ENCODE data around the gene INPP5A.

Gene INPP5A

DNA sequence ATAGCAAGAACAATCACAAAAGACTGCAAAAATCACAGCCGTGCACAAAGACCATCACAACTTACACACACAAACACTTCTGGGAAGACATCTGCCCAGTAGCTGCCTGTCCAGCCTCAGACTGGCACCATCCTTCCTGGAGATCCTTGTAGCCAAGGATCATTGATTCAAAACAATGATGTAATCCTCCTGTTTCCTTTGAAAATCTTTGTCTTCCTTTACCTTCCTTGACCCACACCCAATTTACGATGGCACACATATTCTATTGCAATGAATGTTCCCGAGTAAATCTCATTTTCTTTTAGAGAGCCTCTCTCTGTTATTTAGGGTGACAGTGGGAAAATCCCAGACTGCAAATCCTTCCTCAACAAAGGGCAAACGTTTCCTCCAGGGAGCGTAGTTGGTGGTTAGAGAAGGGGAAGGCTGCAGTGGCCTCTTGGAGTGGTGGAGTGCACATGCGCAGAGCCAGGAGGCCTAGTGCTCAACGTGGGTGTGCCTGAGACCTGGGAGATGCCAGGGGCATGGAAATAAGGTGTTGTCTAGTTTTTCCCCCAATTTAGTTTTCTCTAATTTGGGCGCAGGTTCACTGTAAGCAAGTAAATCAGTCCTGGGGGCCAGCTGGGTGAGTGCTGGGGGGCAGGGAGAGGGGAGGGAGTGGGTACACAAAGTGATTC lies 3.1 kb upstream of the INPP5A start:
- TF ChIP-seq EZH2phosphoT487 (IDR thresholded peaks at IDR 0.05; ENCODE audit: borderline replicate concordance) (no peak), CTCF (conservative IDR thresholded peaks at IDR 0.05; ENCODE audit: low read length) (no peak)
- H3K4me1 ChIP-seq (ENCODE audit: insufficient read depth, low read length, poor library complexity, severe bottlenecking): peaks cover 33% of the 10 kb centered on the region
- no peak overlapping the region for H3K9ac ChIP-seq (ENCODE audit: low read depth, low read length, poor library complexity, severe bottlenecking)
- H3K27me3 ChIP-seq (ENCODE audit: insufficient read depth, low read length, poor library complexity, severe bottlenecking): no peaks in the 10 kb centered on the region
- H3K9me2 ChIP-seq (replicated peaks; ENCODE audit: low read depth, low read length): no peaks in the 10 kb centered on the region
- no peaks in the 10 kb centered on the region for H3K36me3 ChIP-seq (ENCODE audit: insufficient read depth, low read length)
- H2AFZ ChIP-seq (ENCODE audit: low read length): no peak overlapping the region
- no peak overlapping the region for H3K4me2 ChIP-seq (ENCODE audit: low read depth, low read length, poor library complexity, severe bottlenecking)
- H3K79me2 ChIP-seq (ENCODE audit: insufficient read depth, low read length): peaks cover 28% of the 10 kb centered on the region
- no peak overlapping the region for H3K4me3 ChIP-seq (ENCODE audit: low read length, poor library complexity, severe bottlenecking)
- H3K9me3 ChIP-seq (ENCODE audit: insufficient read depth, low read depth, low read length): peaks cover 6% of the 10 kb centered on the region; the same call in 1 of the 2 replicates
- peaks cover 15% of the 10 kb centered on the region for H4K20me1 ChIP-seq (ENCODE audit: insufficient read depth, low read length, poor library complexity, severe bottlenecking)
- no peaks in the 10 kb centered on the region for H3F3A ChIP-seq (ENCODE audit: low read depth)

DNA sequence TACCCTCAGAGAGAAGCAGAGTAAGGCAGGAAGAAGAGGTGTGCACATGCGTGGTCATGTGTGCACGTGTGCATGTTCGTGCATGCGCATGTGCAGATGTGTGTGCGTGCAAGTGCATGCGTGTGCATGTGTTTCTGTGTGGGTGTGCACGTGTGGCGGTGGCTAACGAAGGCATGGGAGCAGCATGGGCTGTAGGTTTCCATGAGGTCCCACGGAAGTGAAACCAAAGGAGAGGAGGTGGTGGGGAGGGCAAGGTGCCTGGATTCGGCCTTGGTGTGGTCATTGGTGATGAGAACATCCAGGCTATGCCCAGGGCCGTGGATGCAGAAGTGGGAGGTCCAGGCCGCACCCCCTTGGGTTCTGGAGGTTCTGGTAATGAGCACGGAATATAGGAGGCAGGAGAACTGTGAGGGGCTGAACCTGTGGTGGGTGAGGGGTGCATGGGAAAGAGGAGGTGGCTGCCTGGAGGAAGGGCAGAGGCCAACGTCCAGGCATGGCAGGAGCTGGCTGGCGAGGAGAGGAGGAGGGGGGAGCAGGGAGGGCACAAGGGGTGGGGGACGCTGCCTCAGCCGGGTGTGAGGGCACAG lies 2.4 kb upstream of the INPP5A start:
- no peaks in the 10 kb centered on the region for H3K36me3 ChIP-seq (ENCODE audit: insufficient read depth, low read length)
- no peaks in the 10 kb centered on the region for H3K9me2 ChIP-seq (replicated peaks; ENCODE audit: low read depth, low read length)
- H3K4me3 ChIP-seq (ENCODE audit: low read length, poor library complexity, severe bottlenecking): peak overlapping the region; percentile 72
- H3K79me2 ChIP-seq (ENCODE audit: insufficient read depth, low read length): peaks cover 34% of the 10 kb centered on the region
- H3F3A ChIP-seq (ENCODE audit: low read depth): peaks cover 5% of the 10 kb centered on the region; the same call in 1 of the 2 replicates
- H4K20me1 ChIP-seq (ENCODE audit: insufficient read depth, low read length, poor library complexity, severe bottlenecking): peaks cover 15% of the 10 kb centered on the region
- H3K4me1 ChIP-seq (ENCODE audit: insufficient read depth, low read length, poor library complexity, severe bottlenecking): peaks cover 38% of the 10 kb centered on the region
- H3K9me3 ChIP-seq (ENCODE audit: insufficient read depth, low read depth, low read length): peaks cover 6% of the 10 kb centered on the region; the same call in 1 of the 2 replicates
- H3K9ac ChIP-seq (ENCODE audit: low read depth, low read length, poor library complexity, severe bottlenecking): no peak overlapping the region
- TF ChIP-seq EZH2phosphoT487 (IDR thresholded peaks at IDR 0.05; ENCODE audit: borderline replicate concordance) (no peak), CTCF (conservative IDR thresholded peaks at IDR 0.05; ENCODE audit: low read length) (no peak)
- peak overlapping the region; percentile 77 for H3K4me2 ChIP-seq (ENCODE audit: low read depth, low read length, poor library complexity, severe bottlenecking)
- no peaks in the 10 kb centered on the region for H3K27me3 ChIP-seq (ENCODE audit: insufficient read depth, low read length, poor library complexity, severe bottlenecking)
- H2AFZ ChIP-seq (ENCODE audit: low read length): no peak overlapping the region

DNA sequence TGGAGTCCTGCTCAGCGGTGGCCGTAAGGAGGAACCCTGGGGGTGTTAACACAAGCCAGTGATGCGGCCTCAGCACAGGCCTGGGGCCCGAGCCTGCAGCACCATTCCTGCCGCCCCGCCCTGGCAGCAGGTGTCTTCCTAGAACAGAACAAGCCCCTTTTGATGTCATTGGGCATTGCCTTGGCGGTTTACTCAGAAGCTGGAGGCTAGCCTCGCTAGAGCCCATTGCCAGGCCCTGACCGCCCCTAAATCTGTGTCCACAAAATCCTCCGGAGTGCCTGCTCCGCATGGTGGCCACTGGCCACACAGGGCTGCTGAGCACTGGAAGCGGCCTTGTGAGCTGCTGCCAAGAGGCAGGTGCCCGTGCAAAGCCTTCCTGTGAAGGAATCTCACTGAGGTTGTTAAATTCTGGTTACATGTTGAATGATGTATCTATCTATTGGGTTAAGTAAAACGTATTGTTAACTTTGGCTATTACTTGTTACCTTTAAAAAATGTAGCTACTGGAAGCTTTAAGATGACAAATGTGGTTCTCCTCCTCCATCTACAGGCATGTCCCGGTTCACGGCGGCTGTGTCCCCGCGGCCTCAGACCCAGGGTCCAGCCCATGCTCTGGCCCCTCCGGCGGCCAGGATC lies 1.2 kb upstream of the INPP5A start:
- TF ChIP-seq CTCF (conservative IDR thresholded peaks at IDR 0.05; ENCODE audit: low read length) (no peak), EZH2phosphoT487 (IDR thresholded peaks at IDR 0.05; ENCODE audit: borderline replicate concordance) (no peak)
- H3K36me3 ChIP-seq (ENCODE audit: insufficient read depth, low read length): no peaks in the 10 kb centered on the region
- no peaks in the 10 kb centered on the region for H3K9me2 ChIP-seq (replicated peaks; ENCODE audit: low read depth, low read length)
- H3K9me3 ChIP-seq (ENCODE audit: insufficient read depth, low read depth, low read length): no peaks in the 10 kb centered on the region
- H3K79me2 ChIP-seq (ENCODE audit: insufficient read depth, low read length): peaks cover 46% of the 10 kb centered on the region
- peaks cover 50% of the 10 kb centered on the region for H3K4me1 ChIP-seq (ENCODE audit: insufficient read depth, low read length, poor library complexity, severe bottlenecking)
- H3K9ac ChIP-seq (ENCODE audit: low read depth, low read length, poor library complexity, severe bottlenecking): peak overlapping the region; percentile 78
- H3K4me3 ChIP-seq (ENCODE audit: low read length, poor library complexity, severe bottlenecking): peak overlapping the region; percentile 72
- H3K4me2 ChIP-seq (ENCODE audit: low read depth, low read length, poor library complexity, severe bottlenecking): peak overlapping the region; percentile 77
- no peaks in the 10 kb centered on the region for H3K27me3 ChIP-seq (ENCODE audit: insufficient read depth, low read length, poor library complexity, severe bottlenecking)
- H4K20me1 ChIP-seq (ENCODE audit: insufficient read depth, low read length, poor library complexity, severe bottlenecking): peaks cover 15% of the 10 kb centered on the region
- H3F3A ChIP-seq (ENCODE audit: low read depth): peaks cover 8% of the 10 kb centered on the region; the same call in 1 of the 2 replicates
- H2AFZ ChIP-seq (ENCODE audit: low read length): peak overlapping the region; percentile 63; the same call in 1 of the 2 replicates

All from Loucy (cell line).